ENCODE data around the gene UPK3A. TPM values are rescaled to one million over a fixed set of nuclear protein-coding genes. Genes with fewer than 3 reads are reported as not detected.

Gene UPK3A
- total RNA-seq, 2 experiments from 2014 or later, result not detected

DNA sequence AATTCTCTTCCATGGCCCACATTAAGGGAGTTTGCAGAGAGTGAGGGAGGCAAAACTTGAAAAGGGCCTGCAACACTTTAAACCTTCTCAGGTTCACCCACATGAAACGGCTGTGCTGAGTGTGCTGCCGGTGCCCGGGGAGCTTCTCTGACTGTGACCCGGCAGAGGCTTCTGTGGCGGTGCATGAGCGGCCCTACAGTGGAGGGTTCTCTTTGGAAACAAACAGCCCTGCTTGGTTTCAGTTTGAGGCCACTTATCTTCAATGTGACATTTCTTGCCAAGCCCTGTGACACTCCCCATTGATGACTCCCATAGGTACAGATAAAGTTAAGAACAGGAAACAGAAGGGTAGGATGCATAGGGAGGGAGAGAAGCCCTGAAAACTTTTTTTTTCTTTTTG, 56.7 kb downstream of the UPK3A start:
- CTCF ChIA-PET, result no interaction called here
- TF ChIP-seq, protein P1, sequence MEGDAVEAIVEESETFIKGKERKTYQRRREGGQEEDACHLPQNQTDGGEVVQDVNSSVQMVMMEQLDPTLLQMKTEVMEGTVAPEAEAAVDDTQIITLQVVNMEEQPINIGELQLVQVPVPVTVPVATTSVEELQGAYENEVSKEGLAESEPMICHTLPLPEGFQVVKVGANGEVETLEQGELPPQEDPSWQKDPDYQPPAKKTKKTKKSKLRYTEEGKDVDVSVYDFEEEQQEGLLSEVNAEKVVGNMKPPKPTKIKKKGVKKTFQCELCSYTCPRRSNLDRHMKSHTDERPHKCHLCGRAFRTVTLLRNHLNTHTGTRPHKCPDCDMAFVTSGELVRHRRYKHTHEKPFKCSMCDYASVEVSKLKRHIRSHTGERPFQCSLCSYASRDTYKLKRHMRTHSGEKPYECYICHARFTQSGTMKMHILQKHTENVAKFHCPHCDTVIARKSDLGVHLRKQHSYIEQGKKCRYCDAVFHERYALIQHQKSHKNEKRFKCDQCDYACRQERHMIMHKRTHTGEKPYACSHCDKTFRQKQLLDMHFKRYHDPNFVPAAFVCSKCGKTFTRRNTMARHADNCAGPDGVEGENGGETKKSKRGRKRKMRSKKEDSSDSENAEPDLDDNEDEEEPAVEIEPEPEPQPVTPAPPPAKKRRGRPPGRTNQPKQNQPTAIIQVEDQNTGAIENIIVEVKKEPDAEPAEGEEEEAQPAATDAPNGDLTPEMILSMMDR (IDR thresholded peaks at IDR 0.05), result no peak
- no peaks in the 10 kb centered on the region for H3K9me3 ChIP-seq (ENCODE audit: control insufficient read depth in 1 of 2, insufficient read depth in 1 of 2, low read length in 2 of 2)
- peak overlapping the region in 1 of 2 donors; percentile 27 for H3K27ac ChIP-seq (ENCODE audit: low read depth in 1 of 2, low read length in 2 of 2)
- POLR2A ChIA-PET, result interaction anchor here (1.8 kb wide), 1 partner anchor 23 kb away, joined by 9 read pairs; no protein-coding TSS in a partner anchor
- Mint-ChIP-seq H3K4me1 (ENCODE audit: low read depth) (peaks cover 14% of the 10 kb centered on the region), H3K4me3 (no peak overlapping the region), H3K9me3 (no peaks in the 10 kb centered on the region), H3K27me3 (no peaks in the 10 kb centered on the region), H3K27ac (peak overlapping the region; percentile 82), H3K36me3 (ENCODE audit: low read depth) (peaks cover 82% of the 10 kb centered on the region)
- DNase-seq, result peak in 10 of 14 experiments; percentile 40 to 81 (median 62)
- no peak for ATAC-seq (ENCODE audit: poor library complexity)
- H3K4me1 ChIP-seq (ENCODE audit: insufficient read depth, low read length), result peaks cover 21% of the 10 kb centered on the region
- H3K4me3 ChIP-seq (ENCODE audit: low read length), result no peak overlapping the region
- intact Hi-C loops (cut with DNase I, micrococcal nuclease), result no loop called here
- no peaks in the 10 kb centered on the region for H3K27me3 ChIP-seq (ENCODE audit: control insufficient read depth in 1 of 2, insufficient read depth in 2 of 2, low read length in 2 of 2)
- H3K36me3 ChIP-seq (ENCODE audit: insufficient read depth, low read length), result peaks cover 54% of the 10 kb centered on the region

DNA sequence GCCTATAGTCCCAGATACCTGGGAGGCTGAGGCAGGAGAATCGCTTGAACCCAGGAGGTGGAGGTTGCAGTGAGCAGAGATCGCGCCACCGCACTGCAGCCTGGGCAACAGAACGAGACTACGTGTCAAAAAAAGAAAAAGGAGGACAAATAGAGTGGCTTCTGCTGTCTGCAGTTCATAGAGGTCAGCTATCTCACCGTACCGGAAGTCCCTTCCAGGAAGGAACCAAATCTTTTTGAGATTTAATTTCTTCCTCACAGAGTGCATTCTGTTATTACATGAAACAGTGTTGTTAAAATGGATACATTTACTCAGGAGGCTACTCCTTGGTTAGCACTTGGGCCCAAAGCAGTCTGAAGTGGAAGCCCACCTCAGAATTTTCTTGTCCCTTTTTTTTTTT, 58.4 kb downstream of the UPK3A start:
- Histone ChIP-seq H3K27me3 (ENCODE audit: control insufficient read depth in 1 of 2, insufficient read depth in 2 of 2, low read length in 2 of 2) (no peaks in the 10 kb centered on the region), H3K27ac (ENCODE audit: low read depth in 1 of 2, low read length in 2 of 2) (no peak overlapping the region), H3K4me3 (ENCODE audit: low read length) (no peak overlapping the region), H3K9me3 (ENCODE audit: control insufficient read depth in 1 of 2, insufficient read depth in 1 of 2, low read length in 2 of 2) (no peaks in the 10 kb centered on the region), H3K4me1 (ENCODE audit: insufficient read depth, low read length) (peaks cover 19% of the 10 kb centered on the region), H3K36me3 (ENCODE audit: insufficient read depth, low read length) (peaks cover 43% of the 10 kb centered on the region)
- TF ChIP-seq, protein P1 (IDR thresholded peaks at IDR 0.05), result no peak
- no peak overlapping the region for H3K27ac Mint-ChIP-seq
- ChIA-PET CTCF (no interaction called here), POLR2A (no interaction called here)
- DNase-seq (no peak), ATAC-seq (ENCODE audit: poor library complexity) (no peak)
- no peaks in the 10 kb centered on the region for H3K9me3 Mint-ChIP-seq
- peaks cover 5% of the 10 kb centered on the region for H3K4me1 Mint-ChIP-seq (ENCODE audit: low read depth)
- intact Hi-C loops (cut with DNase I, micrococcal nuclease), result no loop called here
- H3K27me3 Mint-ChIP-seq, result no peaks in the 10 kb centered on the region
- H3K36me3 Mint-ChIP-seq (ENCODE audit: low read depth), result peaks cover 69% of the 10 kb centered on the region
- H3K4me3 Mint-ChIP-seq, result no peak overlapping the region

DNA sequence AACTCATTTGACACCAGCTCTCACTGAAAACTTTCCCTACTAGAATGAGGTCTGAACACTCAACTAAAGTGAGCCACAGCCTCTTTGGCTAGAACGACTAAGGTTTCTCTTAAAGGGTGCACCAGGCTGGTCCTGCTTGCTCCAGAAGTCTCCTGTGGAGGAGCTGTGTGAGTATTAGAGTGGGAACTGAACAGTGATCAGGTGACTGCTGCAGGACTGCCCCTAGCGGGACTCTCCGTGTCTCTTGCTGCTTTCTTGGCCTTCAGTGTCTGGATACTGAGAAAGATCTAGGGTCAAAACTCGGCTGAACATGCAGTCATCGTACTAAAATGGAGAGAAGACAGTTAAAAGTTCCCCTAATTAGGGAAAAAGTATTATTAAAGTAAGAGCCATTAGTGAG, 59.6 kb downstream of the UPK3A start:
- DNase-seq, result no peak
- intact Hi-C loops (cut with DNase I, micrococcal nuclease), result no loop called here
- TF ChIP-seq, protein P1 (IDR thresholded peaks at IDR 0.05), result no peak

More for the DNA sequence above, 59.6 kb downstream of the UPK3A start:
- Histone ChIP-seq H3K4me1 (ENCODE audit: insufficient read depth, low read length) (peaks cover 19% of the 10 kb centered on the region), H3K27me3 (ENCODE audit: control insufficient read depth in 1 of 2, insufficient read depth in 2 of 2, low read length in 2 of 2) (no peaks in the 10 kb centered on the region), H3K36me3 (ENCODE audit: insufficient read depth, low read length) (peaks cover 32% of the 10 kb centered on the region), H3K27ac (ENCODE audit: low read depth in 1 of 2, low read length in 2 of 2) (no peak overlapping the region), H3K9me3 (ENCODE audit: control insufficient read depth in 1 of 2, insufficient read depth in 1 of 2, low read length in 2 of 2) (no peaks in the 10 kb centered on the region), H3K4me3 (ENCODE audit: low read length) (no peak overlapping the region)
- CTCF ChIA-PET, result no interaction called here
- Mint-ChIP-seq H3K4me1 (ENCODE audit: low read depth) (peaks cover 5% of the 10 kb centered on the region), H3K4me3 (no peak overlapping the region), H3K9me3 (no peaks in the 10 kb centered on the region), H3K27ac (peak overlapping the region; percentile 10), H3K27me3 (no peaks in the 10 kb centered on the region), H3K36me3 (ENCODE audit: low read depth) (peaks cover 61% of the 10 kb centered on the region)
- no peak for ATAC-seq (ENCODE audit: poor library complexity)
- POLR2A ChIA-PET, result no interaction called here

Other genes with a start within 250 kb of the UPK3A start
- gene NUP50, start 121.0 kb upstream of the UPK3A start, total RNA-seq, result 100 to 1,000 TPM; 141 TPM
- gene KIAA0930, start 44.1 kb upstream of the UPK3A start, total RNA-seq, result 1 to 10 TPM; 6.7 to 7.4 TPM
- gene FAM118A, start 25.0 kb downstream of the UPK3A start, total RNA-seq, result 100 to 1,000 TPM; 159 to 161 TPM
- gene SMC1B, start 128.7 kb downstream of the UPK3A start, total RNA-seq, result not detected
- gene RIBC2, start 128.7 kb downstream of the UPK3A start, total RNA-seq, result under 1 TPM in 1 of 2 experiments, not detected in 1; 0.41 TPM
- gene FBLN1, start 217.9 kb downstream of the UPK3A start, total RNA-seq, result not detected

Measured in CD4-positive, alpha-beta T cell (primary cell).